AG04450 (cell line): ENCODE results near the gene PRMT7. TPM values are rescaled to one million over a fixed set of nuclear protein-coding genes. Genes with fewer than 3 reads are reported as not detected.

Experiments used
- CTCF ChIA-PET: fragments of 300-600, 350-600 bp; formaldehyde crosslinking; extraction: SDS; loops from one replicate; lab custom pipeline; 2022; ENCODE audit warnings: antibody characterized with exemption, inconsistent platforms; lab: Charles Lee
- POLR2A ChIA-PET: fragments of 350-600 bp; formaldehyde crosslinking; extraction: SDS; loops from one replicate; lab custom pipeline; 2021; ENCODE audit warnings: antibody characterized with exemption, inconsistent platforms; lab: Yijun Ruan, JAX
- DNase-seq: peaks from one replicate; pipeline ENCODE4 v3.0.0-alpha.2; 2011; ENCODE audit warnings: low read depth, low spot score
- H3K27ac ChIP-seq: one replicate; pipeline ENCODE4 v1.5.1; 2012; ENCODE audit warnings: low read depth, low read length, control low read depth
- H3K27me3 ChIP-seq: one replicate; pipeline ENCODE4 v1.6.0; 2012; ENCODE audit warnings: low read length; ENCODE audit not compliant: control insufficient read depth, insufficient read depth
- H3K4me3 ChIP-seq: 2 replicates; pipeline ENCODE4 v1.5.1; 2011; ENCODE audit warnings: mild to moderate bottlenecking, low read depth, low read length, control low read depth
- H3K9me3 ChIP-seq: 2 replicates; pipeline ENCODE4 v1.5.1; 2012; ENCODE audit warnings: low read length; ENCODE audit not compliant: control insufficient read depth, insufficient read depth
- CTCF ChIP-seq: IDR thresholded peaks from 2 replicates; pipeline ENCODE4 v1.5.1; 2011; ENCODE audit warnings: low read depth, low read length, control low read depth, inconsistent platforms
- polyA plus RNA-seq: library from polyadenylated mRNA; depleted of rRNA; stranded (reverse); fragments of >200 nt; gene quantifications from 2 replicates; pipeline ENCODE4 v1.2.3, GENCODE V29; 2011

Gene PRMT7
- polyA plus RNA-seq, 1 experiment, result 32.4 TPM

- Histone ChIP-seq H3K27ac (no peak overlapping the region), H3K4me3 (no peak overlapping the region), H3K27me3 (peaks cover 12% of the 10 kb centered on the region), H3K9me3 (no peaks in the 10 kb centered on the region)
- TF ChIP-seq CTCF, result no peak
- ChIA-PET POLR2A (no interaction called here), CTCF (interaction anchor here (1.3 kb wide), 1 partner anchor 119 kb away, joined by 5 read pairs; no protein-coding TSS in a partner anchor)
- no peak for DNase-seq
These were observed 91.3 kb downstream of the PRMT7 start for GRCh38 chr16:68401871-68402747.

DNA sequence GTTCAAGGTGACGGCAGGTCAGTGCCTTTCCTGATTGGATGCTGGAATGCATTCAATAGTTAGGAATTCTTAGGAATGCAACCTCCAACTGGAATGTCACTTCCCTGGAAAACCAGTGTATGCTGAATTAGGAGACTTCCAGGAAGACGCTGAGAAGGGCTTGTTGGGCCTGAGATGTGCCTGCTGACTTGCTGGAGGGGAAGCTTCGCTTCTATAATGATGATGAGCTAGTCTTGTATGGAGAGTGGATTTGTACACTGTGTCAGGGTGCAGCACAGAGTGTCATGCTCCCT, 91.9 kb downstream of the PRMT7 start:
- TF ChIP-seq CTCF, result no peak
- POLR2A ChIA-PET, result no interaction called here
- no peaks in the 10 kb centered on the region for H3K9me3 ChIP-seq
- H3K27ac ChIP-seq, result no peak overlapping the region
- H3K4me3 ChIP-seq, result no peak overlapping the region
- H3K27me3 ChIP-seq, result peaks cover 6% of the 10 kb centered on the region
- CTCF ChIA-PET, result no interaction called here
- DNase-seq, result no peak

DNA sequence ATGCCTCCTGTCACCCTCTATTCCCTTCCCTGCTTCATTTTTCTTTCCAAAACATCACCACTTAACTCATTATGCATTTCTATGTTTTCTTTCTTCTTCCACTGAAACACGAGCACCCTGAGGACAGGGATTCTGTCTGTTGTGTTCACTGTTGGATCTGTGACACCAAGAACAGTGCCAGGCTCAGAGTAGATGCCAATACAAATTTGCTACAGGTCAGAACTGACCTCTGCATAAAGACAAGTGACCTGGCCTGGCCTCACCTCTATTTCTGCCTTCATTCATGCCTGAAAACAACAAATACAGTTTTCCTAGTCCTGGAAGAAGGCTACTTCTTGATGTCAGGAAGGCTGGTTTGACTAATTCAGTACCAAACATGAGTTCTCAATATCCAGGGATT, 92.4 kb downstream of the PRMT7 start:
- H3K27ac ChIP-seq, result no peak overlapping the region
- ChIA-PET POLR2A (no interaction called here), CTCF (interaction anchor here (1.0 kb wide), 1 partner anchor 107 kb away, joined by 3 read pairs; no protein-coding TSS in a partner anchor)
- no peak for DNase-seq
- no peak overlapping the region for H3K4me3 ChIP-seq
- peaks cover 3% of the 10 kb centered on the region for H3K27me3 ChIP-seq
- H3K9me3 ChIP-seq, result no peaks in the 10 kb centered on the region
- no peak for TF ChIP-seq CTCF

DNA sequence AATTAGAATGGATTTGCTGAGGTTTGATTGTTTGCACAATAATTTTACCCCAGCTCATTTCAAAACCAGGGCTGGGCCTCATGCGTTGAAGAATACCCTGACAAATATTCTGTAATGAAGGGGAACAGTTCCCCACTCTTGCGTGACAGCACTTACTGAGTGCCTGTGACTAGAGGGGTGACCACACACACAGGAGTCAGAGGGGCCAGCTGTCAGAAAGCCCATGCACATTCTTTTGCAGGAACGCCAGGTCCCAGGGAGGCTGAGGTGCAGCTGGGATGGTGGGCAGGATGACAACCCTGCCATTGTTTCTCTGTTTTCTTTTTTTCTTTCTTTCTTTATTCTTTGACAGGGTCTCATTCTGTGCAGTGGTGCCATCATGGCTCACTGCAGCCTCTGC, 92.9 kb downstream of the PRMT7 start:
- POLR2A ChIA-PET, result no interaction called here
- no peak overlapping the region for H3K4me3 ChIP-seq
- H3K27me3 ChIP-seq, result no peaks in the 10 kb centered on the region
- CTCF ChIA-PET, result interaction anchor here (1.0 kb wide), 1 partner anchor 106 kb away, joined by 3 read pairs; no protein-coding TSS in a partner anchor
- TF ChIP-seq CTCF, result no peak
- no peak overlapping the region for H3K27ac ChIP-seq
- no peak for DNase-seq
- H3K9me3 ChIP-seq, result no peaks in the 10 kb centered on the region

GRCh38 chr16:68404736-68405345, 94.0 kb downstream of the PRMT7 start:
- CTCF ChIA-PET, result interaction anchor here (0.7 to 5.0 kb wide), 2 partner anchors 9 to 105 kb away, joined by 3 to 46 read pairs; no protein-coding TSS in a partner anchor
- no peak overlapping the region for H3K4me3 ChIP-seq
- H3K27me3 ChIP-seq, result peaks cover under 1% of the 10 kb centered on the region
- no peak for DNase-seq
- POLR2A ChIA-PET, result no interaction called here
- no peaks in the 10 kb centered on the region for H3K9me3 ChIP-seq
- TF ChIP-seq CTCF, result no peak
- no peak overlapping the region for H3K27ac ChIP-seq
